MV-4-11 (cell line): Measurements from ENCODE around the gene FAM9A.

Experiments
- DNase-seq: peaks from one replicate; lab custom pipeline; 2025; lab: John Stamatoyannopoulos, UW

FAM9A gene

GRCh38 chrX:8801041-8801599 is at the start of gene FAM9A:
Gene FAM9A, minus strand, starts transcription at chrX:8801383. Its CDS starts 1,212 bp downstream, at chrX:8800171.
- no peak for DNase-seq

- no peak for DNase-seq
These were observed 49.3 kb upstream of the FAM9A start for GRCh38 chrX:8850478-8850877.

GRCh38 chrX:8849945-8850344 is 48.8 kb upstream of the FAM9A start:
- no peak for DNase-seq

DNA sequence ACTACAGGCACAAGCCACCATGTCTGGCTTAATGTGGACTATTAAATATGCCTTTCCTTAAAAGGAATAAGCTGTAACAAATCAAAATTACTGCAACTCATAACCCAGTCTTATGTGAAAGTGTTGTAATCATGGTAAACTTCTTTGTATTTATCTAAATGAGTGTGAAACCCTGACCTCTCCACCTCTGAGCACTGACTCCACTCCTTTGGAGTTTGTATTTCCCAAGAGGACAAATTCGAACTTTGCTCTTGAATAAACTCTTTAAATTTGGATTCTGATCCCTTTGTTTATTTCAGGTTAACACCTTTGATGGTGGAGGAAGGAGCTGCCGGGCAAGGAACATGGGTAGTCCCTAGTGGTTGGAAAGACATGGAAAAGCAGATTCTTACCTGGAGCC is 48.3 kb upstream of the FAM9A start:
- no peak for DNase-seq

DNA sequence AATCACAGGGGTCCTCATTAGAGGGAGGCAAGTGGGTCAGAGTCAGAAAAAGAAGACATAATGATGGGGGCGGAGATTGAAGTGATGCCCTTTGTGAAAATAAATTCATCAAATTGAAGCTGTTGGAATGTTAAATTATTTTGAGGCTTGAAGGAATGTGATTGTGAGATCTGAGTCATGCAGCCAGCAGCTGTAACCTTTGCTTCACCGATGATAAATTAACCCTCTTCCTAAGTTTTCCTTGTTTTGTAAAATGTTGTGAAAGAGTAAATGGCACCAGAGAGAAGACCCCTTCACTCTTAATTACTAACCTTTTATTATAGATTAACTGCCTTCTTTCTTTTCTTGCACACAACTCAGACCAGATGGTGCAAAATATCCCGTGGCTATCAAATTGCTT is 47.7 kb upstream of the FAM9A start:
- no peak for DNase-seq

DNA sequence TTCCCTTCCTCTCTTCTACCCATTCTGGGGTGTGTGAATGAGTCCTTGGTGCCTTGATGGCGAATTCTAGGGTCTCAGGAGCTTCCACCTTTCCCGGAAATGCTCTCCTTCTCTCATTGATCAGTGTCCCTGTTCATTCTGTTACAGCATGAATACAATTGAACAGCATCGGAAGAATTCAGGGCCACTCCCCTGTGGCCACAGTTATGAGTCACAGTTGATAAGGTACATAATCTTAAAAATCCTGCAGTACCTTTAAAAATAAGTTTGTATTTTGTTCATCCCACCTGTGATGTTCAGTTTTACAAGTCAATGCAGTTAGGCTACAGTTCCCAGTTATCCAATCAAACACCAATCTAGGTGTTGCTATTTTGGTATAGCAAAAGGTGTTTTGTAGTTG is 47.3 kb upstream of the FAM9A start:
- no peak for DNase-seq

GRCh38 chrX:8847360-8847759 is 46.2 kb upstream of the FAM9A start:
- no peak for DNase-seq

DNA sequence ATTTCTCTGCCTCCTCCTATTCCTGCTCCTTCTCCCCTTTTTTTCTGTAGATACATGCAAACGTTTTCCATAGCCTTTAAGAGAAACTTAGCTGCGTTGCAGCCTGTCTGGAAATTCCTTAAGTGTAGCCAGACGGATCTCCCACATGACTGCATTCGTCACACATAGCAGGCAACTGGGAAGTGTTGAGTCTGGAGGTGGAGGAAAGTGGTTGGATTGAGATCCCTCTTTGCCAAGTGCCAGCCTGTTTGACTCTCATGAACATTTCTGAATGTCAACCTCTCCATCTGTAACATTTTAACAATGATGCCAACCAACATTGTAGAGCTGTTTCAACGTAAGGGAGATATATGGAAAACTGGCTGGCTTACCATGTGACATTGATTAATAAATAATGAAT is 45.1 kb upstream of the FAM9A start:
- DNase-seq = no peak

DNA sequence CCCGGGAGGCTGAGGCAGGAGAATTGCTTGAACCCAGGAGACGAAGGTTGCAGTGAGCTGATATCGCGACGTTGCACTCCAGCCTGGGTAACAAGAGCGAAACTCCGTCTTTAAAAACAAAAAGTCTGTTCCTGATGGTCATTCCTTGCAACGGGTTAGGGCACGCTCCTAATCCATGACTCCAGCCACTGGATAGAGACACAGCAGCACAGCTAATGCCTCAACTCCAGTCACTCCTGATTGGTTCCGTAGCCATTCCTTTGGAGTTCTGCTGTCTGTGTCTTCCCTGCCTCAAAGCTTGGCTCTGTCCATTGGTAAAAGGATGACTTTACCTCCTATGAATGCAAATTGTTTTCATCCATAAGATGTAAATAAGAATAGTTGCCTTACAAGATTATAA is 44.3 kb upstream of the FAM9A start:
- DNase-seq = no peak

- DNase-seq = no peak
These were observed 43.9 kb upstream of the FAM9A start for GRCh38 chrX:8845060-8845459.

DNA sequence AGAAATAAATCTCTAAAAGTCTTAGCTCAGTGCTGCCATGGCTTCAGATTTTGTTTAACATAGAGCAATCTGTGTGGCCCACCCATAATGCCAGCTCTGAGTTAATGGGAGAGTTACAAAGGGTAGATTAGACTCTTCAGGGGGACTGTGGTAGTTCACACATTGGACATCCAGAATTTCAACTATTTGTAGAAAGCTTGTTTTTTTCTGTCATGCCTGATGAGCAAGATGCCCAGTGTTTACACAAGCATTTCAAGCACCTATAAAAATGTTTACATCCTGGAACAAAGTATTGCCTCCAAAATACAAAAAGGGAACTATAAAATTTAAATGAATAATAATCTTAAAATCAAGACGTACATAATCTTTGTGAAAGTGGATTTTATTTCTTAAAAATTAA is 43.0 kb upstream of the FAM9A start:
- no peak for DNase-seq

GRCh38 chrX:8841911-8842310 is 40.7 kb upstream of the FAM9A start:
- DNase-seq = no peak

GRCh38 chrX:8834392-8834791 is 33.2 kb upstream of the FAM9A start:
- DNase-seq = no peak

- DNase-seq = no peak
These were observed 31.6 kb upstream of the FAM9A start for GRCh38 chrX:8832582-8833378.

DNA sequence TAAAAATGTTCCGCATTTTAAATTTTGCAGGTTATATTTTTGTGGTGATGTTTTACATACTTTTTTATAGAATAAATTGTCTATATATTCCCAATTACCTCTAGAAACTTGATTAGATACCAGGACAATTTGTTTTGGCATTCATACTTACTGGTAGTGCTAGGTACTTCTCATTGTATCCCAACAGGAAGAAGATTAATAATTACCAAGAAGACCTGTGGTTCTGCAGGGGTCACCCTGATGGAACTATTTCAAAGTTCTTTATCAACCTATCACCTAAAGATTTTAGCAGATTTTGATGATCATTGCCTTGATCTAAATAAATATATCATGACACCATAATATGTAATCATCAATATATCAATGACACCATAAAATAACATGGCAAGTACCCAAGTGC is 22.5 kb upstream of the FAM9A start:
- DNase-seq = no peak

GRCh38 chrX:8822002-8822401 is 20.8 kb upstream of the FAM9A start:
- no peak for DNase-seq

- no peak for DNase-seq
These were observed 19.8 kb upstream of the FAM9A start for GRCh38 chrX:8820910-8821527.

DNA sequence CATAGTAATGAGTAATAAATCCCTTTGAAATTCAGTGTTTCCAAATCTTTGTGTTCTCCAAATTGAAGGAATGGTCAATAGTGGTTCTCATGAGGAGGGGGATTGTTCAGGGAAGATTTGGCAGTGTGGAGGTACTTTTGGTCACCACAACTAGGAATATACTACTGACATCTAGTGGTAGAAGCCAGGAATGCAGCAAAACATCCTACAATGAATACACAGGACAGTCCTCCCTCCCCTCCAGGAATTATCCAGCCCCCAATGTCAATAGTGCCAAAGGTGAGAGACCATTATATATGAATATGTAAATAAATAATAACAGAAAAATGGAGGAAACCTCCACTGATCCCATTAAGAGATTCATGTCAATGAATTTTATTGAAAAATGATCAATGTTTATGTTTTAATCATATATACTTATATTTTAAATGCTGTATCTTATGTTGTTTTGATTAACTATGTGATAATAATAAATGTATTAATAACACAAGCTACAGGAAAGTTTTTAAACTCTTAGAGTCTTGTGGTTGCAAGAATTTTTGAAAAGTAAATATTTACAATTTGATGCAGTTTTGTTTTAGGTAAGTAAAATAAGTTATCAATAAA is 14.4 kb upstream of the FAM9A start:
- DNase-seq = no peak

- DNase-seq = no peak
These were observed 11.9 kb upstream of the FAM9A start for GRCh38 chrX:8813036-8813435.

DNA sequence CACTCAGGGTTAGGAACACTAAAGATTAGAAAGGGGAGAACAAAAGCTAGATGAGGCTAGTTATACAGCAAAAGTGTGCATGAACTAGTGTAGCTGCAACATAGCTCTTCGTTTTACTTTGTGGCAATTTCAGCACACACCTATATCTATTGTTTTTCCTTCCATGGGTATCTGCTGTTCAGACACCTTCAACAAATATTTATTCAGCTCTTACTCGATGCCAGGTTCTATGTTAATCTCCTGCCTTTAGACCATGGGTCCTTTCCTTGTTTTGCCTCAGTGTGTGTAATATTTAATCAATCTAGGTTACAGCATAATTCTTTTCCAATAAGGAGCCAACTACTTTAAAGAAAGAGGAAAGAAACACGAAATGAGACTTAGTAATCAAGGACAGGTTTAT is 10.4 kb upstream of the FAM9A start:
- no peak for DNase-seq

DNA sequence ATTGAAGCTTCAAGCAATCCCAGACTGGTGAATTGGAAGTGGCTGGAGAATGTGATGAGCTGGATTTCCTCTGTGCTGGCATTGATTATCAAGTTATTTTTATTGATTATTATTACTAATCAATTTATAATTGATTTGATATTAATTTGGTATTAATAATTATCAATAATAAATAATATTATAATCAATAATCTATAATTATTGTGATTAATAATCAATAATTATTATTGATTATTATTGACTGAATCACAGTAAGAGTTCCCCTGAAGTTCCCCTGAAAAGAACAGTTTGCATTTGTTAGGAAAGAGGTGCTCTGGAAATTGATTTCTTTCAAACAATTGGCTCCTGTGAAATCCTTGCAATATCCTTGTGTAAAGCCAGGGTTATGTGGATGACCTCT is 7.5 kb upstream of the FAM9A start:
- no peak for DNase-seq

- DNase-seq = no peak
These were observed 4.8 kb upstream of the FAM9A start for GRCh38 chrX:8805974-8806373.

DNA sequence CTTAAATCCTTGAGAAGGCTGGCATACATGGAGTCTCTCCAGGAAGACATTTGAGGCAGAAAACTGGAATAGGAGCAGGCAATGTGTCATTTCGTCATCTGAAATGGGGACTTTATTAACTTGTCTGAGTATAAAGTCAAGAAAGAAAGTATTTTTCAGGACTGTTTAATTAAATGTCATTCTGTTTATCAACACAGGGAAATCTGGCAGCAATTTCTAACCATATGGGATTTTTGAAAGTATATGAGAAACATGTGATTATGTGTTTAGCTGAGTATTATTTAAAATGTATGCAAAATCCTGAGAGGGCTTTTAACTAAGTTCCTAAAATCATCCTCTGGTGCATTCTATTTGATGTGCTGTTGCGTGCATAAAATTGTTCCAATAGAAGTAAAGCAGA is 3.9 kb upstream of the FAM9A start:
- no peak for DNase-seq
